Right lobe of liver (tissue), 6 donors: ENCODE results near the gene CYS1. TPM values are rescaled to one million over a fixed set of nuclear protein-coding genes. Genes with fewer than 3 reads are reported as not detected.

ENCODE experiments used
- ATAC-seq, 4 donors: fragments of 200-7000 bp; cut with Tn5 transposase; one replicate each; pipeline ENCODE4 v1.9.1; 2020; ENCODE audit warnings: mild to moderate bottlenecking in 4 of 4, moderate library complexity in 4 of 4
- DNase-seq, 3 donors: peaks; one replicate each; pipeline ENCODE4 v3.0.0-alpha.2; 2020
- H3K27ac ChIP-seq, 3 donors: fragments of 200-600 bp; one replicate each; pipeline ENCODE4 v1.8.0; 2022
- H3K27me3 ChIP-seq, 2 donors: fragments of 200-600 bp; one replicate each; pipeline ENCODE4 v1.8.0; 2022
- H3K36me3 ChIP-seq, 4 donors: fragments of 200-600 bp; sonication (generic) in 1 of 4; one replicate each; pipeline versions ENCODE4 v1.5.1 to v1.8.0; 2017 to 2022; ENCODE audit warnings: control low read depth in 1 of 4
- H3K4me1 ChIP-seq, 4 donors: fragments of 200-600 bp; sonication (generic) in 1 of 4; one replicate each; pipeline versions ENCODE4 v1.5.1 to v1.8.0; 2017 to 2022; ENCODE audit warnings: control low read depth in 1 of 4
- H3K4me3 ChIP-seq, 3 donors: fragments of 200-600 bp; one replicate each; pipeline ENCODE4 v1.8.0; 2022
- H3K9me3 ChIP-seq, 4 donors: fragments of 200-600 bp; sonication (generic) in 1 of 4; one replicate each; pipeline versions ENCODE4 v1.5.1 to v1.8.0; 2017 to 2022; ENCODE audit warnings: control low read depth in 1 of 4
- POLR2A ChIP-seq: fragments of 450-650 bp; IDR thresholded peaks from one replicate; pipeline ENCODE4 v1.6.1; 2017; ENCODE audit warnings: antibody characterized with exemption, mild to moderate bottlenecking
- WGBS: methylation state at CpG from one replicate; pipeline ENCODE4 v1.1.6; 2018; ENCODE audit warnings: low coverage, low lambda C conversion rate; ENCODE audit not compliant: insufficient coverage; ENCODE audit errors: missing lambda C conversion rate; 5-methylcytosine and 5-hydroxymethylcytosine counted together
- intact Hi-C, 2 donors: fragments of 100-400 bp; cut with DNase I; formaldehyde crosslinking; loops; one replicate each; pipeline versions ENCODE4 v1.11.2 to v1.14.1; 2022
- total RNA-seq, 6 experiments: library from RNA; depleted of rRNA in 2 of 6; stranded (reverse); fragments of >200 nt in 2 of 6; fragmentation: NEBNext Ultra II Directional in 3 of 6; extraction: Animal tissue kit (Norgen Biotek cat#: 25700) in 3 of 6; gene quantifications; one replicate each; pipeline versions ENCODE4 v1.1.0 to v1.2.4, GENCODE V29; 2016 to 2023
- TF ChIP-seq, protein P1 (sequence below), 4 donors: fragments of 200-600 bp in 3 of 4; fragments of 450-650 bp in 1 of 4; IDR thresholded peaks; one replicate each; pipeline versions ENCODE4 v1.5.1 to v1.8.0; 2016 to 2022; ENCODE audit warnings: antibody characterized with exemption in 4 of 4, mild to moderate bottlenecking in 2 of 4
- donor health status: DM: no; HTN: yes; CAD: no.
- donor health status: DM: no; HTN: no; CAD: no.
- donor health status: DM: no; HTN: no; CAD: no.
- donor health status: DM: no; HTN: yes; CAD: no.
- donor health status: DM: no; HTN: yes; CAD: no.

The CYS1 gene
- total RNA-seq, 6 experiments from 2014 or later: 0.26 to 0.99 (median 0.55) TPM

- H3K36me3 ChIP-seq: peaks cover 3 to 18% (median 10%) of the 10 kb centered on the region in 4 donors
- WGBS: 0% methylated on average over 7 of the region's 104 CpGs
- H3K9me3 ChIP-seq: no peaks in the 10 kb centered on the region
- TF ChIP-seq POLR2A: peak; percentile 92
- TF ChIP-seq, protein P1, sequence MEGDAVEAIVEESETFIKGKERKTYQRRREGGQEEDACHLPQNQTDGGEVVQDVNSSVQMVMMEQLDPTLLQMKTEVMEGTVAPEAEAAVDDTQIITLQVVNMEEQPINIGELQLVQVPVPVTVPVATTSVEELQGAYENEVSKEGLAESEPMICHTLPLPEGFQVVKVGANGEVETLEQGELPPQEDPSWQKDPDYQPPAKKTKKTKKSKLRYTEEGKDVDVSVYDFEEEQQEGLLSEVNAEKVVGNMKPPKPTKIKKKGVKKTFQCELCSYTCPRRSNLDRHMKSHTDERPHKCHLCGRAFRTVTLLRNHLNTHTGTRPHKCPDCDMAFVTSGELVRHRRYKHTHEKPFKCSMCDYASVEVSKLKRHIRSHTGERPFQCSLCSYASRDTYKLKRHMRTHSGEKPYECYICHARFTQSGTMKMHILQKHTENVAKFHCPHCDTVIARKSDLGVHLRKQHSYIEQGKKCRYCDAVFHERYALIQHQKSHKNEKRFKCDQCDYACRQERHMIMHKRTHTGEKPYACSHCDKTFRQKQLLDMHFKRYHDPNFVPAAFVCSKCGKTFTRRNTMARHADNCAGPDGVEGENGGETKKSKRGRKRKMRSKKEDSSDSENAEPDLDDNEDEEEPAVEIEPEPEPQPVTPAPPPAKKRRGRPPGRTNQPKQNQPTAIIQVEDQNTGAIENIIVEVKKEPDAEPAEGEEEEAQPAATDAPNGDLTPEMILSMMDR (IDR thresholded peaks at IDR 0.05): no peak
- intact Hi-C loops: no loop called here
- peak within 1 kb of the TSS; percentile 62 to 85 (median 81) for H3K4me3 ChIP-seq
- peaks cover 0 to 59% (median 18%) of the 10 kb centered on the region in 4 donors for H3K4me1 ChIP-seq
- H3K27ac ChIP-seq: peak within 1 kb of the TSS; percentile 89 to 98 (median 95)
- H3K27me3 ChIP-seq: no peaks in the 10 kb centered on the region
- DNase-seq (peak; percentile 94 to 95 (median 94)), ATAC-seq (peak; percentile 40 to 63 (median 55))
Observed at GRCh38 chr2:10043256-10043905, 36.8 kb downstream of the CYS1 start, which contains the start of gene KLF11. Gene KLF11 (plus strand): TSS chr2:10043550. CDS start chr2:10043717, 167 bp downstream.

GRCh38 chr2:10042301-10043161, 37.7 kb downstream of the CYS1 start:
- Histone ChIP-seq H3K4me3 (peak overlapping the region; percentile 29 to 59 (median 51)), H3K9me3 (no peaks in the 10 kb centered on the region), H3K4me1 (peaks cover 0 to 54% (median 14%) of the 10 kb centered on the region in 4 donors), H3K27ac (peak overlapping the region; percentile 85 to 88 (median 87)), H3K36me3 (peaks cover 0 to 9% (median 4%) of the 10 kb centered on the region in 4 donors), H3K27me3 (no peaks in the 10 kb centered on the region)
- ATAC-seq (peak; percentile 28 to 57 (median 42)), DNase-seq (peak; percentile 84 to 88 (median 88))
- intact Hi-C loops: no loop called here
- WGBS: 11% methylated on average over 34 of the region's 54 CpGs
- peak; percentile 85 for TF ChIP-seq POLR2A
- TF ChIP-seq, protein P1 (IDR thresholded peaks at IDR 0.05): peak in 2 of 4 donors; percentile 4 to 5

- TF ChIP-seq, protein P1 (IDR thresholded peaks at IDR 0.05): no peak
- TF ChIP-seq POLR2A: no peak
- H3K36me3 ChIP-seq: peaks cover 0 to 3% (median 1%) of the 10 kb centered on the region in 4 donors
- peak overlapping the region in 1 of 3 donors; percentile 59 for H3K4me3 ChIP-seq
- intact Hi-C loops: no loop called here
- 83% methylated on average over 10 of the region's 14 CpGs for WGBS
- DNase-seq (peak in 1 of 3 donors; percentile 58), ATAC-seq (no peak)
- H3K27ac ChIP-seq: peak overlapping the region; percentile 85 to 88 (median 87)
- peaks cover 0 to 54% (median 17%) of the 10 kb centered on the region in 4 donors for H3K4me1 ChIP-seq
- no peaks in the 10 kb centered on the region for H3K27me3 ChIP-seq
- H3K9me3 ChIP-seq: no peaks in the 10 kb centered on the region
Observed at GRCh38 chr2:10041711-10042110, 38.5 kb downstream of the CYS1 start.

DNA sequence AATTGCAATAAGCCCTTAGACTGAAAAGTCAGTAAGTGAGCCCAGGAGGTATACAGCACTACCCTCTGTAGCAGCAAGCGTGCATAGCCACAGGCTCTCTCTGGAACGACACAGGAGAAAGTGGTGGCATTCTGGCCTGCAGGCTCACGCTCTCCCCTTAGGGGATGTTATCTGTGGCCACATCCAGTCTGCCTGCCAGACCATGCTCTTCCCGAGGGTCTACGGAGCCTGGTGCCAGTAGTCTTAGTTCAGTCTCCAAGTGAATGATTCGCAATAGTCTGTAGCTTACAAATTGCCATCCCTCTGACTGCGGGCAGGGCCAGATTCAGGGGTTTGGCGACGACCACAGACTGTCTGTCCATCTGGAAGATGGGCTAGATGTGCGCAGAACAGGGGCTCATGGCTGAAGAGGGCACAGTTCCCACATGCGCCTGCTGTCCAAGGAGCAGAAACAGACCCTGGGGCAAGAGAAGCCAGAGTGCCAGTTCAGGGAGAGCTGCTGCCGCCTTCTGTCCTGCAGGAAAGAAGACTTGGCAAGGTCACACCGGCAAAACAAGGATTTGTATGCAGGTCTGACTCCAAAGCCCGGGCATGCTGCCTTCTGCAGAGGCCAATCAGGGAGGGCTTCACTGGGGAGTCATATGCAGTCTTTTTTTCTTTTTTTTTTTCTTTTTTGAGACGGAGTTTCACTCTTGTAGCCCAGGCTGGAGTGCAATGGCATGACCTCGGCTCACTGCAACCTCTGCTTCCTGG, 40.4 kb downstream of the CYS1 start:
- H3K27ac ChIP-seq: peak overlapping the region in 1 of 3 donors; percentile 60
- intact Hi-C loops: no loop called here
- H3K36me3 ChIP-seq: no peaks in the 10 kb centered on the region
- H3K9me3 ChIP-seq: no peaks in the 10 kb centered on the region
- TF ChIP-seq, protein P1 (IDR thresholded peaks at IDR 0.05): peak in 3 of 4 donors; percentile 15 to 34 (median 18)
- TF ChIP-seq POLR2A: no peak
- peaks cover 0 to 57% (median 29%) of the 10 kb centered on the region in 4 donors for H3K4me1 ChIP-seq
- DNase-seq (peak in 2 of 3 donors; percentile 80 to 84), ATAC-seq (peak in 2 of 4 donors; percentile 4)
- H3K27me3 ChIP-seq: no peaks in the 10 kb centered on the region
- whole genome bisulfite sequencing: 20% methylated on average over 5 of the region's 16 CpGs
- no peak overlapping the region for H3K4me3 ChIP-seq
